NT2/D1 (cell line): ENCODE data around the gene ASPG.

Experiments used
- YY1 ChIP-seq: IDR thresholded peaks from 2 replicates; pipeline ENCODE4 v1.6.1; 2011; ENCODE audit not compliant: insufficient read length, insufficient read depth
- ZNF274 ChIP-seq: IDR thresholded peaks from 2 replicates; pipeline ENCODE4 v1.6.1; 2011; ENCODE audit warnings: mild to moderate bottlenecking, low read depth, low read length

GRCh38 chr14:104086210-104086660, 735 bp downstream of the ASPG start:
- TF ChIP-seq ZNF274 (no peak), YY1 (no peak)
